22Rv1 (cell line): Measurements from ENCODE around the gene CD40LG.

Experiments
- H3K27ac ChIP-seq: fragments of 450-650 bp; 2 replicates; pipeline ENCODE4 v1.5.1; 2017
- CTCF ChIP-seq: fragments of 450-650 bp; IDR thresholded peaks from 2 replicates; pipeline ENCODE4 v1.5.1; 2017; ENCODE audit warnings: mild to moderate bottlenecking
- ZFX ChIP-seq: fragments of 450-650 bp; IDR thresholded peaks from 2 replicates; pipeline ENCODE4 v1.6.1; 2017; ENCODE audit warnings: antibody characterized with exemption, borderline replicate concordance

The CD40LG gene

GRCh38 chrX:136646602-136647239 is 1.2 kb upstream of the CD40LG start:
- TF ChIP-seq CTCF = no peak
- no peak for TF ChIP-seq ZFX
- H3K27ac ChIP-seq = no peak overlapping the region

- H3K27ac ChIP-seq = no peak overlapping the region
- TF ChIP-seq CTCF (no peak), ZFX (no peak)
Observed at GRCh38 chrX:136650811-136651210, 2.9 kb downstream of the CD40LG start.

- no peak overlapping the region for H3K27ac ChIP-seq
Observed at GRCh38 chrX:136652822-136653723, 5.1 kb downstream of the CD40LG start.

GRCh38 chrX:136656361-136656964 is 8.5 kb downstream of the CD40LG start:
- no peak overlapping the region for H3K27ac ChIP-seq
- no peak for TF ChIP-seq CTCF
- TF ChIP-seq ZFX = no peak

More at GRCh38 chrX:136652822-136653723, 5.1 kb downstream of the CD40LG start:
- TF ChIP-seq CTCF = no peak
- no peak for TF ChIP-seq ZFX

GRCh38 chrX:136658151-136658550 is 10.2 kb downstream of the CD40LG start:
- no peak for TF ChIP-seq CTCF
- TF ChIP-seq ZFX = no peak
- no peak overlapping the region for H3K27ac ChIP-seq

GRCh38 chrX:136659174-136659573 is 11.2 kb downstream of the CD40LG start:
- no peak overlapping the region for H3K27ac ChIP-seq
- TF ChIP-seq ZFX (no peak), CTCF (no peak)

- TF ChIP-seq CTCF = no peak
- TF ChIP-seq ZFX = no peak
- no peak overlapping the region for H3K27ac ChIP-seq
Observed at GRCh38 chrX:136660896-136661295, 12.9 kb downstream of the CD40LG start.
